Right lobe of liver (tissue), 6 donors: Measurements from ENCODE around the gene CIB2. TPM values are rescaled to one million over a fixed set of nuclear protein-coding genes. Genes with fewer than 3 reads are reported as not detected.

Experiments
- ATAC-seq, 4 donors: fragments of 200-7000 bp; cut with Tn5 transposase; one replicate each; pipeline ENCODE4 v1.9.1; 2020; ENCODE audit warnings: mild to moderate bottlenecking in 4 of 4, moderate library complexity in 4 of 4
- DNase-seq, 3 donors: peaks; one replicate each; pipeline ENCODE4 v3.0.0-alpha.2; 2020
- H3K27ac ChIP-seq, 3 donors: fragments of 200-600 bp; one replicate each; pipeline ENCODE4 v1.8.0; 2022
- H3K27me3 ChIP-seq, 2 donors: fragments of 200-600 bp; one replicate each; pipeline ENCODE4 v1.8.0; 2022
- H3K36me3 ChIP-seq, 4 donors: fragments of 200-600 bp; sonication (generic) in 1 of 4; one replicate each; pipeline versions ENCODE4 v1.5.1 to v1.8.0; 2017 to 2022; ENCODE audit warnings: control low read depth in 1 of 4
- H3K4me1 ChIP-seq, 4 donors: fragments of 200-600 bp; sonication (generic) in 1 of 4; one replicate each; pipeline versions ENCODE4 v1.5.1 to v1.8.0; 2017 to 2022; ENCODE audit warnings: control low read depth in 1 of 4
- H3K4me3 ChIP-seq, 3 donors: fragments of 200-600 bp; one replicate each; pipeline ENCODE4 v1.8.0; 2022
- H3K9me3 ChIP-seq, 4 donors: fragments of 200-600 bp; sonication (generic) in 1 of 4; one replicate each; pipeline versions ENCODE4 v1.5.1 to v1.8.0; 2017 to 2022; ENCODE audit warnings: control low read depth in 1 of 4
- CTCF ChIP-seq, 4 donors: fragments of 200-600 bp in 3 of 4; fragments of 450-650 bp in 1 of 4; IDR thresholded peaks; one replicate each; pipeline versions ENCODE4 v1.5.1 to v1.8.0; 2016 to 2022; ENCODE audit warnings: antibody characterized with exemption in 4 of 4, mild to moderate bottlenecking in 2 of 4
- POLR2A ChIP-seq: fragments of 450-650 bp; IDR thresholded peaks from one replicate; pipeline ENCODE4 v1.6.1; 2017; ENCODE audit warnings: antibody characterized with exemption, mild to moderate bottlenecking
- WGBS: methylation state at CpG from one replicate; pipeline ENCODE4 v1.1.6; 2018; ENCODE audit warnings: low coverage, low lambda C conversion rate; ENCODE audit not compliant: insufficient coverage; ENCODE audit errors: missing lambda C conversion rate; 5-methylcytosine and 5-hydroxymethylcytosine counted together
- intact Hi-C, 2 donors: fragments of 100-400 bp; cut with DNase I; formaldehyde crosslinking; loops; one replicate each; pipeline versions ENCODE4 v1.11.2 to v1.14.1; 2022
- total RNA-seq, 6 experiments: library from RNA; depleted of rRNA in 2 of 6; stranded (reverse); fragments of >200 nt in 2 of 6; fragmentation: NEBNext Ultra II Directional in 3 of 6; extraction: Animal tissue kit (Norgen Biotek cat#: 25700) in 3 of 6; gene quantifications; one replicate each; pipeline versions ENCODE4 v1.1.0 to v1.2.4, GENCODE V29; 2016 to 2023
- donor health status: DM: no; HTN: yes; CAD: no.
- donor health status: DM: no; HTN: no; CAD: no.
- donor health status: DM: no; HTN: no; CAD: no.
- donor health status: DM: no; HTN: yes; CAD: no.
- donor health status: DM: no; HTN: yes; CAD: no.

Gene CIB2
- total RNA-seq, 6 experiments from 2014 or later = 0.22 to 1.3 (median 0.74) TPM; not detected in 1

GRCh38 chr15:78170848-78171773 is 39.9 kb upstream of the CIB2 start:
- ATAC-seq (peak in 2 of 4 donors; percentile 20 to 63), DNase-seq (peak in 1 of 3 donors; percentile 12)
- H3K4me1 ChIP-seq = no peaks in the 10 kb centered on the region
- no peak overlapping the region for H3K27ac ChIP-seq
- no peaks in the 10 kb centered on the region for H3K9me3 ChIP-seq
- 91% methylated on average over 17 of the region's 17 CpGs for WGBS
- no peaks in the 10 kb centered on the region for H3K27me3 ChIP-seq
- no peak for TF ChIP-seq POLR2A
- TF ChIP-seq CTCF (IDR thresholded peaks at IDR 0.05) = no peak
- H3K36me3 ChIP-seq = peaks cover 0 to 45% (median 21%) of the 10 kb centered on the region in 4 donors
- H3K4me3 ChIP-seq = no peak overlapping the region
- intact Hi-C loops = no loop called here

- DNase-seq (no peak), ATAC-seq (no peak)
- H3K27me3 ChIP-seq = no peaks in the 10 kb centered on the region
- no peaks in the 10 kb centered on the region for H3K9me3 ChIP-seq
- H3K4me1 ChIP-seq = no peaks in the 10 kb centered on the region
- no peak overlapping the region for H3K4me3 ChIP-seq
- WGBS = 78% methylated on average over 5 of the region's 5 CpGs
- TF ChIP-seq CTCF (IDR thresholded peaks at IDR 0.05) (no peak), POLR2A (no peak)
- intact Hi-C loops = no loop called here
- peaks cover 0 to 66% (median 30%) of the 10 kb centered on the region in 4 donors for H3K36me3 ChIP-seq
- H3K27ac ChIP-seq = no peak overlapping the region
Observed at GRCh38 chr15:78168608-78169007, 37.4 kb upstream of the CIB2 start.

GRCh38 chr15:78167227-78167888 is 36.1 kb upstream of the CIB2 start:
- H3K27ac ChIP-seq = no peak overlapping the region
- intact Hi-C loops = no loop called here
- no peaks in the 10 kb centered on the region for H3K4me1 ChIP-seq
- TF ChIP-seq CTCF (IDR thresholded peaks at IDR 0.05) (no peak), POLR2A (no peak)
- H3K9me3 ChIP-seq = no peaks in the 10 kb centered on the region
- no peaks in the 10 kb centered on the region for H3K27me3 ChIP-seq
- DNase-seq (no peak), ATAC-seq (peak in 1 of 4 donors; percentile 29)
- H3K36me3 ChIP-seq = peaks cover 0 to 77% (median 35%) of the 10 kb centered on the region in 4 donors
- no peak overlapping the region for H3K4me3 ChIP-seq
- WGBS = 85% methylated on average over 10 of the region's 10 CpGs

- TF ChIP-seq POLR2A (no peak), CTCF (IDR thresholded peaks at IDR 0.05) (no peak)
- H3K4me1 ChIP-seq = no peaks in the 10 kb centered on the region
- no peak overlapping the region for H3K27ac ChIP-seq
- H3K4me3 ChIP-seq = no peak overlapping the region
- H3K27me3 ChIP-seq = no peaks in the 10 kb centered on the region
- no peak for ATAC-seq
- WGBS = 90% methylated on average over 1 of the region's 2 CpGs
- intact Hi-C loops = no loop called here
- DNase-seq = peak in 1 of 3 donors; percentile 0
- H3K9me3 ChIP-seq = no peaks in the 10 kb centered on the region
- H3K36me3 ChIP-seq = peaks cover 0 to 90% (median 25%) of the 10 kb centered on the region in 4 donors
Observed at GRCh38 chr15:78164010-78164409, 32.8 kb upstream of the CIB2 start.
